HFFc6 (cell line): ENCODE data around the gene ARHGAP28. TPM values are rescaled to one million over a fixed set of nuclear protein-coding genes. Genes with fewer than 3 reads are reported as not detected.

Experiments used
- DNase-seq: peaks from one replicate; pipeline ENCODE4 v3.0.0-alpha.2; 2018
- H3K27ac Mint-ChIP-seq: 2 replicates; pipeline ENCODE4 v1.8.0; 2020; ENCODE audit warnings: mild to moderate bottlenecking, mixed read lengths
- H3K27me3 Mint-ChIP-seq: 2 replicates; pipeline ENCODE4 v1.8.0; 2021; ENCODE audit warnings: mild to moderate bottlenecking, moderate library complexity, mixed read lengths; ENCODE audit not compliant: insufficient read depth
- H3K36me3 Mint-ChIP-seq: 2 replicates; pipeline ENCODE4 v1.8.0; 2021; ENCODE audit warnings: low read depth, mixed read lengths
- H3K4me1 Mint-ChIP-seq: 2 replicates; pipeline ENCODE4 v1.8.0; 2020; ENCODE audit warnings: low read depth, mixed read lengths
- H3K4me3 Mint-ChIP-seq: 2 replicates; pipeline ENCODE4 v1.8.0; 2020; ENCODE audit warnings: mild to moderate bottlenecking, moderate library complexity, mixed read lengths
- H3K9me3 Mint-ChIP-seq: 2 replicates; pipeline ENCODE4 v1.8.0; 2020; ENCODE audit warnings: mild to moderate bottlenecking, mixed read lengths
- long read RNA-seq: library from polyadenylated mRNA; unstranded; transcript quantifications from one replicate; pipeline ENCODE4 v2.0.0, GENCODE V29; 2019
- total RNA-seq, 6 experiments: library from RNA; stranded (reverse); fragmentation: NEBNext Ultra II Directional; extraction: Animal tissue kit (Norgen Biotek cat#: 25700); gene quantifications; 2 replicates in 1 of 6; 3 replicates in 5 of 6; pipeline ENCODE4 v1.2.3, GENCODE V29; 2021
- TF ChIP-seq, protein P1 (sequence below): fragments of 200-600 bp; sonication (generic); IDR thresholded peaks from 2 replicates; pipeline ENCODE4 v1.5.0; 2021; ENCODE audit warnings: antibody characterized with exemption, mild to moderate bottlenecking

ARHGAP28 gene, protein sequence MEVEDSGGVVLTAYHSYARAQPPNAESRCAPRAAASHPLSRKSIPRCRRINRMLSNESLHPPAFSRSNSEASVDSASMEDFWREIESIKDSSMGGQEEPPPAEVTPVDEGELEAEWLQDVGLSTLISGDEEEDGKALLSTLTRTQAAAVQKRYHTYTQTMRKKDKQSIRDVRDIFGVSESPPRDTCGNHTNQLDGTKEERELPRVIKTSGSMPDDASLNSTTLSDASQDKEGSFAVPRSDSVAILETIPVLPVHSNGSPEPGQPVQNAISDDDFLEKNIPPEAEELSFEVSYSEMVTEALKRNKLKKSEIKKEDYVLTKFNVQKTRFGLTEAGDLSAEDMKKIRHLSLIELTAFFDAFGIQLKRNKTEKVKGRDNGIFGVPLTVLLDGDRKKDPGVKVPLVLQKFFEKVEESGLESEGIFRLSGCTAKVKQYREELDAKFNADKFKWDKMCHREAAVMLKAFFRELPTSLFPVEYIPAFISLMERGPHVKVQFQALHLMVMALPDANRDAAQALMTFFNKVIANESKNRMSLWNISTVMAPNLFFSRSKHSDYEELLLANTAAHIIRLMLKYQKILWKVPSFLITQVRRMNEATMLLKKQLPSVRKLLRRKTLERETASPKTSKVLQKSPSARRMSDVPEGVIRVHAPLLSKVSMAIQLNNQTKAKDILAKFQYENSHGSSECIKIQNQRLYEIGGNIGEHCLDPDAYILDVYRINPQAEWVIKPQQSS
- total RNA-seq: under 1 TPM in 5 of 6 experiments, not detected in 1; 0.05 to 0.97 (median 0.39) TPM
- long read RNA-seq: 0 reads

DNA sequence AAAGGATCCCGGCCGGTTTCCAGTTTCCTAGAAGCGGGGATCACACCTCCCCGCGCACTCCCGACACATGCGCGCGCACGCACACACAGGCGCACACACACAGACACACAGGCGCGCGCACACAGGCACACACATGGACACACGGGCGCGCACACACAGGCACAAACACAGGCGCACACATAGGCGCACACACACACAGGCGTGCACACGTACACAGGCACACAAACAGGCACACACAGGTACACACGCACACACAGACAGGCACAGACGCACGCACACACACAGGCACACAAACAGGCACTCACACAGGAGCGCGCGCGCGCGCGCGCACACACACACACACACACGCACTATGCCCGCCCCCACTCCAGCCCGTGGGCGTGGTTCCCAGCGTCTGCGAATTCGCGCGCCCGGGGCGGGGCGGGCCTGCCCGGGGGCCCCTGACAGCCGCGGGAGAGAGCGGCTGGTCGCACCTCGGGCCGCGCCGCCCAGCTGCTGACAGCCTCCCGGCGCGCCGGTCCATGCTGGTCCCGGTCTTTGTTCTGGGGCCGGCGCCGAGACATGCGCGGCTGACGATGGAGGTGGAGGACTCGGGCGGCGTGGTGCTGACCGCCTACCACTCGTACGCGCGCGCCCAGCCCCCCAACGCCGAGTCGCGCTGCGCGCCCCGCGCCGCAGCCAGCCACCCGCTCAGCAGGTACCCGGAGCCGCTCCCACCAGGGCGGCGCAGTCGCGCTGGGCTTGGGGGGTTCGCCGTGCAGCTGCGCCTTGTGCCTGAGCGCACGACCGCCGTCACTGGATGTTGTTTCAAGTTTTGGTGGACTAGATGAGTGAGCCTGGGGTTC is at the start of gene ARHGAP28:
Gene ARHGAP28 (plus strand): TSS at position 470 of the 845 bp plus-strand sequence. CDS start 106 bp downstream, at position 576.
- Mint-ChIP-seq H3K4me1 (no peaks in the 10 kb centered on the region; the same call in 1 of the 2 replicates), H3K27me3 (no peaks in the 10 kb centered on the region; the same call in 1 of the 2 replicates), H3K36me3 (no peaks in the 10 kb centered on the region; the same call in 1 of the 2 replicates), H3K4me3 (peak within 1 kb of the TSS; percentile 90; the same call in 1 of the 2 replicates), H3K9me3 (peaks cover 8% of the 10 kb centered on the region; the same call in 1 of the 2 replicates), H3K27ac (peak within 1 kb of the TSS; percentile 54; the same call in 1 of the 2 replicates)
- peak; percentile 47 for DNase-seq
- TF ChIP-seq, protein P1, sequence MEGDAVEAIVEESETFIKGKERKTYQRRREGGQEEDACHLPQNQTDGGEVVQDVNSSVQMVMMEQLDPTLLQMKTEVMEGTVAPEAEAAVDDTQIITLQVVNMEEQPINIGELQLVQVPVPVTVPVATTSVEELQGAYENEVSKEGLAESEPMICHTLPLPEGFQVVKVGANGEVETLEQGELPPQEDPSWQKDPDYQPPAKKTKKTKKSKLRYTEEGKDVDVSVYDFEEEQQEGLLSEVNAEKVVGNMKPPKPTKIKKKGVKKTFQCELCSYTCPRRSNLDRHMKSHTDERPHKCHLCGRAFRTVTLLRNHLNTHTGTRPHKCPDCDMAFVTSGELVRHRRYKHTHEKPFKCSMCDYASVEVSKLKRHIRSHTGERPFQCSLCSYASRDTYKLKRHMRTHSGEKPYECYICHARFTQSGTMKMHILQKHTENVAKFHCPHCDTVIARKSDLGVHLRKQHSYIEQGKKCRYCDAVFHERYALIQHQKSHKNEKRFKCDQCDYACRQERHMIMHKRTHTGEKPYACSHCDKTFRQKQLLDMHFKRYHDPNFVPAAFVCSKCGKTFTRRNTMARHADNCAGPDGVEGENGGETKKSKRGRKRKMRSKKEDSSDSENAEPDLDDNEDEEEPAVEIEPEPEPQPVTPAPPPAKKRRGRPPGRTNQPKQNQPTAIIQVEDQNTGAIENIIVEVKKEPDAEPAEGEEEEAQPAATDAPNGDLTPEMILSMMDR: peak; percentile 38; the same call in 1 of the 2 replicates

DNA sequence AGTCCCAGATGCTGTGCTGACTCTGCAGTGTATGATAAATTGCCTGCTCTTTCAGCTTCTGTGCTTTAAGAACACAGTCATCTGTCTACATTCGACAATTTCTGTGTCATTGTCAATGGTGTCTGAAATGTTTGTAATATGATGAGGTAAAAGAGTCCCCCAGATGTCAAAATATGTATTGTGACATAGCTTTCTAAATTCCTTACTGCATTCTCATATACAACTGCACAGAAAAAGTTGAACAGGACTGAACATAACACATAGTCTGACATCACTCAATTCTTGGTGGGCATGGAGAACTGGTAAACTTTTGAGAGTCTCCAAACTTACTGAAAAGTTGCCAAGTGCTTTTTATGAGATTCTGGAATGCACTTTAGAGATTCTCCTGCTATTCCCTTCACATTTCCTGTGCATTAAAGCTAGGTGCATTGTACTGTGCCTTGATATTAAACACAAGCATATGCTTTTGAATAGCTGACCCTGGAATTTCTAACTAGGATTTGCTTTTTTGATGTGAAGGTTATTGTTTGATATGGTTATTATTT is 48.1 kb upstream of the ARHGAP28 start:
- H3K27ac Mint-ChIP-seq: no peak overlapping the region
- H3K36me3 Mint-ChIP-seq: no peaks in the 10 kb centered on the region; the same call in 1 of the 2 replicates
- no peak for DNase-seq

DNA sequence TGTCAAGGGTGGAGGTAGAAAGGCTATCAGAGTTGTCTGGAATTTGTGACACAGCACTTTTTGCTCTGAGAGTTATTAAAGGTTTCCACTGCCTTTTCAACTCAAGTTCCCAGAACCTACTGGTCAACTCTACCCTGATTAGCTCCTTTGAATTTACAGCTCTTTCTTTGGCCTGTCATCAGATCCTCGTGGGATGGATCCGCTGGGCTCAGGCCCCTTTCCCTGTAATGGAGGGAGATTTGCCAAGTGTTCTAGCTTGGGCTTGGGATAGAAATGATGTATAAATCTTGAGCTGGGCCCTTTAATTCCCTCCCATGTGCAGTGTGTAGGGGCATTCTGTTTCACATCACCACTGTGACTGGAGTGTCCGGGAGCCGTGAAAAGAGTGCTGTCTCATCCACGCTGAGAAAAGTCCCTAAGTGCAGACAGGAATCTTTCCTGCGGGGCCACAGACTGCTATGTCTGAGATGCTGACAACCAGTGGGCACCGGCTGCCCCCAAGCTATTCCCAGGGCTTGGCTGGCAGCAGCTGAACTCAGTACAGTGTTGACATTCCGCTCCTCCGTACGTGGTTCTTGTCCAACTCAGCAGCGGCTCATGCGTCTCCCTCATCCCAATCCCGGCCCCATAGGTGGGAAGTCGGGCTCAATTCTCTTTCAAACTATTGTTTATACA is 46.9 kb upstream of the ARHGAP28 start:
- no peak overlapping the region for H3K4me3 Mint-ChIP-seq
- peaks cover 15% of the 10 kb centered on the region for H3K9me3 Mint-ChIP-seq
- TF ChIP-seq, protein P1: no peak
- H3K4me1 Mint-ChIP-seq: no peaks in the 10 kb centered on the region
- no peak overlapping the region for H3K27ac Mint-ChIP-seq
- DNase-seq: no peak
- H3K36me3 Mint-ChIP-seq: no peaks in the 10 kb centered on the region; the same call in 1 of the 2 replicates
- H3K27me3 Mint-ChIP-seq: no peaks in the 10 kb centered on the region; the same call in 1 of the 2 replicates

More for the DNA sequence above, 48.1 kb upstream of the ARHGAP28 start:
- Mint-ChIP-seq H3K9me3 (peaks cover 17% of the 10 kb centered on the region), H3K4me1 (no peaks in the 10 kb centered on the region), H3K27me3 (no peaks in the 10 kb centered on the region; the same call in 1 of the 2 replicates), H3K4me3 (no peak overlapping the region)
- TF ChIP-seq, protein P1: no peak

DNA sequence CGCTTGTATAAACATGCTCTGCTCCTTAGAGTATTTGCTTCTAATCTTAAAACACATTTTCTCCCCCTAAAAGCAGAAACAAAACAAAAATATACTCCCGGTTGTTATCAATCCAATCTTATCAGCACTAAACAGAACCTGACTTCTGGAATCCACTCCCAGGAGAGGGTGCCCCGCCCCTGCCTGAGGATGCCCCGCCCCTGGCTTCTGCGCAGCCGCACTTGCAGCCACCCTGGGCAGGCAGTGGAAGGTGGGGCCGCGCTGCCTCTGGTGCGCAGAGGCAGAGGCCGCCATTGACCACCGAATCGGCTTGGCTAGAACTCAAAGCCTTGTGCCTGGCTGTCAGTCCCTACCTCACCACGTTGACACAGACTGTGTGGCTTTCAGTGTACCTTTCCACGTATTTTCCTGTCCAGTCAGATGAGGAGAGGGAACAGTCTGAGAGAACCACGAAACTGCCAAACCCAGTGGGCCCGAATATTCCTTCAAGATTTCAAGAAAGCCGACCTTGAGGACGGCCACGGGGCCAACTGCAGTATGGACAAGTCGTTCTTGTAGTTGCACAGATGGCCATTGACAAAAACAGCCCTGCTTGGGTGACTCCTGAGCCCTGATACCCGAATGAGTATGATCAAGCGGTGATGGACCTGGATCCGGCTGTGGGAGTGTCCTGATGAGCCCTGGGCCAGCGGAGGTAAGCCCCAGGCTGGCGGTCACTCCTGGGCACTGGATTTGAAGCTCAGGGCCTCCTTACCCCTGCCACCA is 46.2 kb upstream of the ARHGAP28 start:
- no peak overlapping the region for H3K27ac Mint-ChIP-seq
- DNase-seq: no peak
- H3K4me1 Mint-ChIP-seq: no peaks in the 10 kb centered on the region
- TF ChIP-seq, protein P1: no peak
- no peaks in the 10 kb centered on the region; the same call in 1 of the 2 replicates for H3K27me3 Mint-ChIP-seq
- H3K36me3 Mint-ChIP-seq: no peaks in the 10 kb centered on the region; the same call in 1 of the 2 replicates
- H3K9me3 Mint-ChIP-seq: peaks cover 13% of the 10 kb centered on the region
- no peak overlapping the region for H3K4me3 Mint-ChIP-seq
